Measurements from ENCODE around the gene ATP6V1G1.
A peak's percentile ranks its signal among the peaks of the same experiment; 100 is the strongest.

Gene ATP6V1G1

GRCh38 chr9:114587345-114588202 is at the start of gene ATP6V1G1:
Gene ATP6V1G1 (plus strand): TSS chr9:114587769. CDS start chr9:114587839, 70 bp downstream.
- DNase-seq (ENCODE audit: low read depth in 1 of 2, low spot score in 1 of 2): peak; percentile 92 to 100
- TF ChIP-seq JUND (IDR thresholded peaks at IDR 0.05; ENCODE audit: low read depth): no peak
- in situ Hi-C loops (cut with HindIII; ENCODE audit: low pct_unique_long_range_greater_than_20kb, low sequenced_read_pairs): no loop called here

- no peak for TF ChIP-seq JUND (IDR thresholded peaks at IDR 0.05; ENCODE audit: low read depth)
- DNase-seq (ENCODE audit: low read depth in 1 of 2, low spot score in 1 of 2): peak in 1 of 2 experiments; percentile 38
- in situ Hi-C loops (cut with HindIII; ENCODE audit: low pct_unique_long_range_greater_than_20kb, low sequenced_read_pairs): no loop called here
Measured at GRCh38 chr9:114538241-114538640, 49.3 kb upstream of the ATP6V1G1 start.

- TF ChIP-seq JUND (IDR thresholded peaks at IDR 0.05; ENCODE audit: low read depth): no peak
- DNase-seq (ENCODE audit: low read depth in 1 of 2, low spot score in 1 of 2): no peak
- in situ Hi-C loops (cut with HindIII; ENCODE audit: low pct_unique_long_range_greater_than_20kb, low sequenced_read_pairs): no loop called here
Measured at GRCh38 chr9:114539701-114540380, 47.7 kb upstream of the ATP6V1G1 start.

GRCh38 chr9:114545055-114545454 is 42.5 kb upstream of the ATP6V1G1 start:
- in situ Hi-C loops (cut with HindIII; ENCODE audit: low pct_unique_long_range_greater_than_20kb, low sequenced_read_pairs): no loop called here
- no peak for TF ChIP-seq JUND (IDR thresholded peaks at IDR 0.05; ENCODE audit: low read depth)
- DNase-seq (ENCODE audit: low read depth in 1 of 2, low spot score in 1 of 2): peak in 1 of 2 experiments; percentile 23

GRCh38 chr9:114546851-114547250 is 40.7 kb upstream of the ATP6V1G1 start:
- no peak for DNase-seq (ENCODE audit: low read depth in 1 of 2, low spot score in 1 of 2)
- no peak for TF ChIP-seq JUND (IDR thresholded peaks at IDR 0.05; ENCODE audit: low read depth)
- in situ Hi-C loops (cut with HindIII; ENCODE audit: low pct_unique_long_range_greater_than_20kb, low sequenced_read_pairs): no loop called here

- DNase-seq (ENCODE audit: low read depth in 1 of 2, low spot score in 1 of 2): no peak
Measured at GRCh38 chr9:114549697-114550330, 37.8 kb upstream of the ATP6V1G1 start.

GRCh38 chr9:114551750-114552685 is 35.6 kb upstream of the ATP6V1G1 start:
- peak; percentile 38 to 69 for DNase-seq (ENCODE audit: low read depth in 1 of 2, low spot score in 1 of 2)
- in situ Hi-C loops (cut with HindIII; ENCODE audit: low pct_unique_long_range_greater_than_20kb, low sequenced_read_pairs): no loop called here
- no peak for TF ChIP-seq JUND (IDR thresholded peaks at IDR 0.05; ENCODE audit: low read depth)

More at GRCh38 chr9:114549697-114550330, 37.8 kb upstream of the ATP6V1G1 start:
- TF ChIP-seq JUND (IDR thresholded peaks at IDR 0.05; ENCODE audit: low read depth): no peak
- in situ Hi-C loops (cut with HindIII; ENCODE audit: low pct_unique_long_range_greater_than_20kb, low sequenced_read_pairs): no loop called here

- in situ Hi-C loops (cut with HindIII; ENCODE audit: low pct_unique_long_range_greater_than_20kb, low sequenced_read_pairs): no loop called here
Measured at GRCh38 chr9:114552706-114553105, 34.9 kb upstream of the ATP6V1G1 start.

GRCh38 chr9:114553202-114553601 is 34.4 kb upstream of the ATP6V1G1 start:
- DNase-seq (ENCODE audit: low read depth in 1 of 2, low spot score in 1 of 2): no peak
- in situ Hi-C loops (cut with HindIII; ENCODE audit: low pct_unique_long_range_greater_than_20kb, low sequenced_read_pairs): no loop called here
- TF ChIP-seq JUND (IDR thresholded peaks at IDR 0.05; ENCODE audit: low read depth): no peak

More at GRCh38 chr9:114552706-114553105, 34.9 kb upstream of the ATP6V1G1 start:
- no peak for TF ChIP-seq JUND (IDR thresholded peaks at IDR 0.05; ENCODE audit: low read depth)
- DNase-seq (ENCODE audit: low read depth in 1 of 2, low spot score in 1 of 2): no peak

- no peak for DNase-seq (ENCODE audit: low read depth in 1 of 2, low spot score in 1 of 2)
- in situ Hi-C loops (cut with HindIII; ENCODE audit: low pct_unique_long_range_greater_than_20kb, low sequenced_read_pairs): no loop called here
- TF ChIP-seq JUND (IDR thresholded peaks at IDR 0.05; ENCODE audit: low read depth): no peak
Measured at GRCh38 chr9:114555696-114556095, 31.9 kb upstream of the ATP6V1G1 start.

- in situ Hi-C loops (cut with HindIII; ENCODE audit: low pct_unique_long_range_greater_than_20kb, low sequenced_read_pairs): no loop called here
- peak; percentile 14 to 35 for DNase-seq (ENCODE audit: low read depth in 1 of 2, low spot score in 1 of 2)
- TF ChIP-seq JUND (IDR thresholded peaks at IDR 0.05; ENCODE audit: low read depth): no peak
Measured at GRCh38 chr9:114558027-114558675, 29.4 kb upstream of the ATP6V1G1 start.
